A549 (cell line): ENCODE data around the gene ABLIM3. TPM values are rescaled to one million over a fixed set of nuclear protein-coding genes. Genes with fewer than 3 reads are reported as not detected.

Experiments used
- ATOH8 ChIP-seq: fragments of 250-450 bp; sonication (Bioruptor Pico); IDR thresholded peaks from 2 replicates; pipeline ENCODE4 v1.5.0; 2020; ENCODE audit warnings: low read depth, mild to moderate bottlenecking, moderate library complexity
- BCL3 ChIP-seq: fragments of >200 bp; sonication (Bioruptor Twin); formaldehyde crosslinking; IDR thresholded peaks from 3 replicates; pipeline ENCODE4 v1.6.1; 2016
- CBX2 ChIP-seq: fragments of 200-600 bp; sonication (generic); IDR thresholded peaks from 2 replicates; pipeline ENCODE4 v1.6.1; 2016; ENCODE audit warnings: low read depth, mild to moderate bottlenecking, borderline replicate concordance
- CBX8 ChIP-seq: fragments of 200-600 bp; sonication (generic); IDR thresholded peaks from 2 replicates; pipeline ENCODE4 v1.6.1; 2016
- CEBPB ChIP-seq, 2 experiments: fragments of >200 bp in 1 of 2; sonication (Bioruptor Twin) in 1 of 2; formaldehyde crosslinking in 1 of 2; IDR thresholded peaks; 2 replicates each; pipeline ENCODE4 v1.6.1; 2012 to 2016
- CHD4 ChIP-seq: fragments of 200-600 bp; sonication (generic); IDR thresholded peaks from 2 replicates; pipeline ENCODE4 v1.6.1; 2016; ENCODE audit warnings: antibody characterized with exemption, mild to moderate bottlenecking, borderline replicate concordance
- EHF ChIP-seq: fragments of 250-450 bp; sonication (Bioruptor Pico); IDR thresholded peaks from 2 replicates; pipeline ENCODE4 v1.5.0; 2020; ENCODE audit warnings: mild to moderate bottlenecking
- GATA3 ChIP-seq: IDR thresholded peaks from 2 replicates; pipeline ENCODE4 v1.6.1; 2012; ENCODE audit warnings: borderline replicate concordance
- HEYL ChIP-seq: fragments of 250-450 bp; sonication (Bioruptor Pico); IDR thresholded peaks from 2 replicates; pipeline ENCODE4 v1.8.0; 2021; ENCODE audit warnings: mild to moderate bottlenecking, moderate library complexity
- HOXB13 ChIP-seq: fragments of 250-450 bp; sonication (Bioruptor Pico); IDR thresholded peaks from 2 replicates; pipeline ENCODE4 v1.5.0; 2020; ENCODE audit warnings: low read depth, mild to moderate bottlenecking, moderate library complexity
- JUNB ChIP-seq: fragments of >200 bp; sonication (Bioruptor Twin); formaldehyde crosslinking; IDR thresholded peaks from 2 replicates; pipeline ENCODE4 v1.6.1; 2016
- KDM1A ChIP-seq: fragments of 200-600 bp; sonication (generic); IDR thresholded peaks from 2 replicates; pipeline ENCODE4 v1.6.1; 2016; ENCODE audit warnings: low read depth, mild to moderate bottlenecking
- MYC ChIP-seq: IDR thresholded peaks from 2 replicates; pipeline ENCODE4 v1.6.1; 2012; ENCODE audit warnings: mild to moderate bottlenecking, inconsistent platforms, low read length, improper control_type of control experiment, borderline replicate concordance
- NPAS2 ChIP-seq: fragments of 250-450 bp; sonication (Bioruptor Pico); IDR thresholded peaks from 2 replicates; pipeline ENCODE4 v1.8.0; 2022; ENCODE audit warnings: mild to moderate bottlenecking, moderate library complexity, borderline replicate concordance
- PBX3 ChIP-seq: IDR thresholded peaks from 2 replicates; pipeline ENCODE4 v1.6.1; 2012
- POLR2AphosphoS2 ChIP-seq: conservative IDR thresholded peaks from 2 replicates; pipeline ENCODE4 v1.6.1; 2012; ENCODE audit warnings: low read length, improper control_type of control experiment, inconsistent platforms
- RAD21 ChIP-seq, 2 experiments: fragments of >200 bp in 1 of 2; sonication (Bioruptor Twin) in 1 of 2; formaldehyde crosslinking in 1 of 2; IDR thresholded peaks in 1 of 2; conservative IDR thresholded peaks in 1 of 2; 2 replicates in 1 of 2; 3 replicates in 1 of 2; pipeline ENCODE4 v1.6.1; 2012 to 2018; ENCODE audit warnings: inconsistent platforms in 1 of 2
- RARB ChIP-seq: fragments of 250-450 bp; sonication (Bioruptor Pico); IDR thresholded peaks from 2 replicates; pipeline ENCODE4 v1.8.0; 2021; ENCODE audit warnings: mild to moderate bottlenecking, moderate library complexity
- REST ChIP-seq: fragments of 200-600 bp; sonication (generic); IDR thresholded peaks from 2 replicates; pipeline ENCODE4 v1.6.1; 2016; ENCODE audit warnings: antibody characterized with exemption, mild to moderate bottlenecking, moderate library complexity
- RFX5 ChIP-seq: fragments of 450-650 bp; IDR thresholded peaks from 2 replicates; pipeline ENCODE4 v1.7.1; 2014; ENCODE audit warnings: antibody characterized with exemption, mild to moderate bottlenecking, moderate library complexity
- SMC3 ChIP-seq: fragments of >200 bp; sonication (Bioruptor Twin); formaldehyde crosslinking; IDR thresholded peaks from 3 replicates; pipeline ENCODE4 v1.6.1; 2018; ENCODE audit warnings: inconsistent platforms
- ZC3H11A ChIP-seq: fragments of 450-650 bp; IDR thresholded peaks from 2 replicates; pipeline ENCODE4 v1.6.1; 2014; ENCODE audit warnings: antibody characterized with exemption, mild to moderate bottlenecking
- ZFP36 ChIP-seq: fragments of 450-650 bp; IDR thresholded peaks from 2 replicates; pipeline ENCODE4 v1.6.1; 2014; ENCODE audit warnings: borderline replicate concordance; ENCODE audit not compliant: partially characterized antibody
- polyA plus RNA-seq, 4 experiments: library from polyadenylated mRNA; depleted of rRNA in 3 of 4; stranded (reverse); fragments of >200 nt; fragmentation: RNase III in 1 of 4; extraction: RNeasy Plus Mini Kit Qiagen cat#74134 plus additional on column Dnase treatment in 1 of 4; gene quantifications; 2 replicates in 3 of 4; 3 replicates in 1 of 4; pipeline ENCODE4 v1.2.3, GENCODE V29; 2011 to 2017

Gene ABLIM3
- polyA plus RNA-seq, 2 of the 4 experiments (the other 2 are of a cell fraction) = 2.7 to 3.0 TPM

GRCh38 chr5:149228618-149229297 lies 87.5 kb downstream of the ABLIM3 start (continued):
- TF ChIP-seq CHD4 (no peak), CBX8 (no peak), EHF (no peak), RAD21 (conservative IDR thresholded peaks at IDR 0.05 in 1 of 2, IDR thresholded peaks at IDR 0.05 in 1 of 2) (peak; percentile 78 to 86), RARB (no peak), ATOH8 (no peak), JUNB (no peak), REST (peak; percentile 87), POLR2AphosphoS2 (no peak), GATA3 (no peak), CEBPB (IDR thresholded peaks at IDR 0.05) (no peak), HEYL (CRISPR knock-in tag) (no peak), CBX2 (no peak), MYC (no peak), NPAS2 (CRISPR knock-in tag) (no peak), ZFP36 (no peak), KDM1A (no peak), PBX3 (no peak), BCL3 (no peak), RFX5 (no peak), HOXB13 (CRISPR knock-in tag) (no peak), SMC3 (peak; percentile 64), ZC3H11A (no peak)
